NOMO-1 treated with dmso at 0.1 percent for 144 hours (cell line): ENCODE measurements around the gene EBF4.

Experiments
- DNase-seq: peaks from one replicate; lab custom pipeline; 2025; ENCODE audit not compliant: unreplicated experiment; lab: John Stamatoyannopoulos, UW

Gene EBF4

GRCh38 chr20:2692036-2692885, at the start of gene EBF4:
Gene EBF4, plus strand, starts transcription at chr20:2692780. Its CDS starts 866 bp downstream, at chr20:2693646.
- DNase-seq = no peak

GRCh38 chr20:2643708-2644107, 48.9 kb upstream of the EBF4 start:
- no peak for DNase-seq

- DNase-seq = peak; percentile 80
Observed at GRCh38 chr20:2651772-2652723, 40.5 kb upstream of the EBF4 start, which contains the start of gene NOP56. Gene NOP56, plus strand, starts transcription at chr20:2652632. Its CDS starts 29 bp downstream, at chr20:2652661.

GRCh38 chr20:2652724-2653555, 39.6 kb upstream of the EBF4 start:
- no peak for DNase-seq

- no peak for DNase-seq
Observed at GRCh38 chr20:2653556-2654383, 38.8 kb upstream of the EBF4 start.

GRCh38 chr20:2654384-2654822, 38.2 kb upstream of the EBF4 start:
- no peak for DNase-seq

- DNase-seq = no peak
Observed at GRCh38 chr20:2654831-2655230, 37.7 kb upstream of the EBF4 start.

GRCh38 chr20:2655331-2656116, 37.1 kb upstream of the EBF4 start:
- no peak for DNase-seq

GRCh38 chr20:2656471-2657117, 36.0 kb upstream of the EBF4 start:
- no peak for DNase-seq

- DNase-seq = no peak
Observed at GRCh38 chr20:2657241-2657640, 35.3 kb upstream of the EBF4 start.

GRCh38 chr20:2657674-2658073, 34.9 kb upstream of the EBF4 start:
- DNase-seq = no peak

- no peak for DNase-seq
Observed at GRCh38 chr20:2658414-2659354, 33.9 kb upstream of the EBF4 start.

- DNase-seq = no peak
Observed at GRCh38 chr20:2659547-2659946, 33.0 kb upstream of the EBF4 start.

- DNase-seq = no peak
Observed at GRCh38 chr20:2663364-2663886, 29.2 kb upstream of the EBF4 start.

GRCh38 chr20:2663887-2664719, 28.5 kb upstream of the EBF4 start, which contains the start of gene IDH3B:
Gene IDH3B, minus strand, starts transcription at chr20:2664216. Its CDS starts 28 bp downstream, at chr20:2664188.
- DNase-seq = peak; percentile 94

- no peak for DNase-seq
Observed at GRCh38 chr20:2671977-2672376, 20.6 kb upstream of the EBF4 start.
